G401.6 (cell line): ENCODE data around the gene GCSAML.

ENCODE experiments used
- FAIRE-seq: peaks from 2 replicates; lab custom pipeline; 2012; peaks lifted over from hg19 to GRCh38; lab: Jason Lieb, UNC

The GCSAML gene

GRCh38 chr1:247574664-247575063, 25.7 kb downstream of the GCSAML start:
- no peak for FAIRE-seq

GRCh38 chr1:247576514-247576913, 27.6 kb downstream of the GCSAML start:
- no peak for FAIRE-seq

- FAIRE-seq, result no peak
These were observed 30.1 kb downstream of the GCSAML start for GRCh38 chr1:247578946-247579460.

- FAIRE-seq, result no peak
These were observed 39.1 kb downstream of the GCSAML start, which contains the start of gene OR2G2 for GRCh38 chr1:247588060-247588459. Gene OR2G2, plus strand, starts transcription at chr1:247588360. Its CDS starts 0 bp downstream, at chr1:247588360.

- no peak for FAIRE-seq
These were observed 56.4 kb downstream of the GCSAML start, which contains the start of gene OR2G3 for GRCh38 chr1:247605286-247605685. Gene OR2G3, plus strand, starts transcription at chr1:247605586. Its CDS starts 0 bp downstream, at chr1:247605586.

GRCh38 chr1:247613405-247613804, 64.5 kb downstream of the GCSAML start:
- no peak for FAIRE-seq

GRCh38 chr1:247614625-247615024, 65.7 kb downstream of the GCSAML start:
- no peak for FAIRE-seq
